Endodermal cell (in vitro differentiated cells): Measurements from ENCODE around the gene ALDH6A1. TPM values are rescaled to one million over a fixed set of nuclear protein-coding genes. Genes with fewer than 3 reads are reported as not detected.

Experiments used
- DNase-seq: peaks from one replicate; pipeline ENCODE4 v3.0.0-alpha.2; 2017
- H3K27ac ChIP-seq: 2 replicates; pipeline ENCODE4 v1.5.1; 2013; ENCODE audit warnings: mild to moderate bottlenecking, low read depth, low read length, moderate library complexity
- H3K27me3 ChIP-seq: 2 replicates; pipeline ENCODE4 v1.6.1; 2013; ENCODE audit warnings: mild to moderate bottlenecking, low read length, moderate library complexity; ENCODE audit not compliant: insufficient read depth, control insufficient read depth, poor library complexity, severe bottlenecking
- H3K36me3 ChIP-seq: 2 replicates; pipeline ENCODE4 v1.7.0; 2013; ENCODE audit warnings: mild to moderate bottlenecking, low read length, moderate library complexity; ENCODE audit not compliant: control insufficient read depth, insufficient read depth
- H3K4me1 ChIP-seq: one replicate; pipeline ENCODE4 v1.7.0; 2013; ENCODE audit warnings: low read length; ENCODE audit not compliant: control insufficient read depth, insufficient read depth
- H3K4me3 ChIP-seq: 2 replicates; pipeline ENCODE4 v1.5.1; 2013; ENCODE audit warnings: mild to moderate bottlenecking, low read length, moderate library complexity
- H3K9ac ChIP-seq: 2 replicates; pipeline ENCODE4 v1.6.1; 2013; ENCODE audit warnings: mild to moderate bottlenecking, low read length, moderate library complexity; ENCODE audit not compliant: poor library complexity, severe bottlenecking; ENCODE audit errors: extremely low read depth
- H3K9me3 ChIP-seq: 2 replicates; pipeline ENCODE4 v1.6.1; 2013; ENCODE audit warnings: mild to moderate bottlenecking, low read length, moderate library complexity; ENCODE audit not compliant: control insufficient read depth
- H3K27ac Mint-ChIP-seq: 2 replicates; pipeline ENCODE4 v1.8.0; 2020; ENCODE audit warnings: mixed read lengths
- H3K27me3 Mint-ChIP-seq: 2 replicates; pipeline ENCODE4 v1.8.0; 2021; ENCODE audit warnings: mild to moderate bottlenecking, mixed read lengths; ENCODE audit not compliant: insufficient read depth
- H3K36me3 Mint-ChIP-seq: 2 replicates; pipeline ENCODE4 v1.8.0; 2020; ENCODE audit warnings: low read depth, mixed read lengths
- H3K4me1 Mint-ChIP-seq: 2 replicates; pipeline ENCODE4 v1.8.0; 2020; ENCODE audit warnings: mixed read lengths
- H3K4me3 Mint-ChIP-seq: 2 replicates; pipeline ENCODE4 v1.8.0; 2020; ENCODE audit warnings: mild to moderate bottlenecking, moderate library complexity, mixed read lengths
- H3K9me3 Mint-ChIP-seq: 2 replicates; pipeline ENCODE4 v1.8.0; 2020; ENCODE audit warnings: mild to moderate bottlenecking, mixed read lengths
- WGBS, 2 experiments: methylation state at CpG; one replicate each; pipeline versions ENCODE4 v1.1.5 to v1.1.7; 2013; ENCODE audit warnings: missing lambda C conversion rate in 2 of 2, mixed read lengths in 1 of 2; ENCODE audit not compliant: insufficient coverage in 1 of 2, insufficient read length in 1 of 2; 5-methylcytosine and 5-hydroxymethylcytosine counted together
- total RNA-seq, 2 donors: library from RNA; stranded (reverse); fragmentation: NEBNext Ultra II Directional in 1 of 2; extraction: Animal tissue kit (Norgen Biotek cat#: 25700) in 1 of 2; gene quantifications; 2 replicates in 1 of 2; 3 replicates in 1 of 2; pipeline ENCODE4 v1.2.1, GENCODE V29; 2021
- TF ChIP-seq, protein P1 (sequence below): fragments of 200-600 bp; sonication (generic); conservative IDR thresholded peaks from 2 replicates; pipeline ENCODE4 v1.5.0; 2021; ENCODE audit warnings: antibody characterized with exemption, mild to moderate bottlenecking

ALDH6A1 gene
- total RNA-seq, 2 donors from 2014 or later: 62.0 to 66.2 TPM

DNA sequence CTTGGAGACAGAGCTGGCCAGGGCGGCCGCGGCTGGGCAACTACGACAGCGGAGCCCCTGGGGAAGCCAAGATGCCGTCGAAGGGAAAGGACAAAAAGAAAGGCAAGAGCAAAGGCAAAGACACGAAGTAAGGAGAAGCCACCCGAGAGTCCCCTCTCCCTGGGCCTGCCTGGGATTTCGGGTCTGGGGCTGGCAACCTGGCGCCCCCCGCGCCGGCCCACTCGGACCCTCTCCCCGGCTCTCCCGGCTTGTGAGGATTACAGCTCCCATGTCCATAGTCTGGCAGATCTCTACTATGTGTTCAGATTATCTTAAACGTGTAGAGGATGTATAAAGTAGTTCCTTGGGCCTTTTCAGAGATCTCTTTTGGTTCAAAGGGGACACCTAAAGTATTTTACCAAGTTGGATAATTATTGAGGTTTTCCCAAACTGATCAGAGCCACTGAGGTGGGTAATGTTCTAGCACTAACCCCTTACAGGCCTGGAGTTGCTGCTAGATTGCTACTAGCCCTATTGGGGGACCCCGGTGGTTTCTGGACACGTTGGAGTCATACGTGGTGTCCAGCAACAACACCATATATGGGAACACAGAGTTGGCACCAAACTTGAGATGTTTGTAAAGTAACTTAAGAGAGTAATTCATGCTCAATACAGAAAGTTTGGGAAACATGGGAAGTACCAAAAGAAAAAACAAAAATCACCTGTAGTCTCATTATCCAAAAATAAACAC lies 64.7 kb downstream of the ALDH6A1 start:
- Histone ChIP-seq H3K27me3 (no peaks in the 10 kb centered on the region), H3K9me3 (no peaks in the 10 kb centered on the region), H3K9ac (peak overlapping the region; percentile 63), H3K4me3 (peak overlapping the region; percentile 83), H3K27ac (no peak overlapping the region), H3K4me1 (no peaks in the 10 kb centered on the region), H3K36me3 (no peaks in the 10 kb centered on the region)
- no peaks in the 10 kb centered on the region for H3K9me3 Mint-ChIP-seq
- no peaks in the 10 kb centered on the region for H3K36me3 Mint-ChIP-seq
- WGBS, 2 experiments: 2 to 12% methylated on average over 6 to 21 of the region's 21 CpGs
- H3K4me1 Mint-ChIP-seq: peaks cover 3% of the 10 kb centered on the region
- H3K27ac Mint-ChIP-seq: peak overlapping the region; percentile 28
- TF ChIP-seq, protein P1, sequence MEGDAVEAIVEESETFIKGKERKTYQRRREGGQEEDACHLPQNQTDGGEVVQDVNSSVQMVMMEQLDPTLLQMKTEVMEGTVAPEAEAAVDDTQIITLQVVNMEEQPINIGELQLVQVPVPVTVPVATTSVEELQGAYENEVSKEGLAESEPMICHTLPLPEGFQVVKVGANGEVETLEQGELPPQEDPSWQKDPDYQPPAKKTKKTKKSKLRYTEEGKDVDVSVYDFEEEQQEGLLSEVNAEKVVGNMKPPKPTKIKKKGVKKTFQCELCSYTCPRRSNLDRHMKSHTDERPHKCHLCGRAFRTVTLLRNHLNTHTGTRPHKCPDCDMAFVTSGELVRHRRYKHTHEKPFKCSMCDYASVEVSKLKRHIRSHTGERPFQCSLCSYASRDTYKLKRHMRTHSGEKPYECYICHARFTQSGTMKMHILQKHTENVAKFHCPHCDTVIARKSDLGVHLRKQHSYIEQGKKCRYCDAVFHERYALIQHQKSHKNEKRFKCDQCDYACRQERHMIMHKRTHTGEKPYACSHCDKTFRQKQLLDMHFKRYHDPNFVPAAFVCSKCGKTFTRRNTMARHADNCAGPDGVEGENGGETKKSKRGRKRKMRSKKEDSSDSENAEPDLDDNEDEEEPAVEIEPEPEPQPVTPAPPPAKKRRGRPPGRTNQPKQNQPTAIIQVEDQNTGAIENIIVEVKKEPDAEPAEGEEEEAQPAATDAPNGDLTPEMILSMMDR: no peak
- peak overlapping the region; percentile 91 for H3K4me3 Mint-ChIP-seq
- DNase-seq: no peak
- H3K27me3 Mint-ChIP-seq: no peaks in the 10 kb centered on the region

DNA sequence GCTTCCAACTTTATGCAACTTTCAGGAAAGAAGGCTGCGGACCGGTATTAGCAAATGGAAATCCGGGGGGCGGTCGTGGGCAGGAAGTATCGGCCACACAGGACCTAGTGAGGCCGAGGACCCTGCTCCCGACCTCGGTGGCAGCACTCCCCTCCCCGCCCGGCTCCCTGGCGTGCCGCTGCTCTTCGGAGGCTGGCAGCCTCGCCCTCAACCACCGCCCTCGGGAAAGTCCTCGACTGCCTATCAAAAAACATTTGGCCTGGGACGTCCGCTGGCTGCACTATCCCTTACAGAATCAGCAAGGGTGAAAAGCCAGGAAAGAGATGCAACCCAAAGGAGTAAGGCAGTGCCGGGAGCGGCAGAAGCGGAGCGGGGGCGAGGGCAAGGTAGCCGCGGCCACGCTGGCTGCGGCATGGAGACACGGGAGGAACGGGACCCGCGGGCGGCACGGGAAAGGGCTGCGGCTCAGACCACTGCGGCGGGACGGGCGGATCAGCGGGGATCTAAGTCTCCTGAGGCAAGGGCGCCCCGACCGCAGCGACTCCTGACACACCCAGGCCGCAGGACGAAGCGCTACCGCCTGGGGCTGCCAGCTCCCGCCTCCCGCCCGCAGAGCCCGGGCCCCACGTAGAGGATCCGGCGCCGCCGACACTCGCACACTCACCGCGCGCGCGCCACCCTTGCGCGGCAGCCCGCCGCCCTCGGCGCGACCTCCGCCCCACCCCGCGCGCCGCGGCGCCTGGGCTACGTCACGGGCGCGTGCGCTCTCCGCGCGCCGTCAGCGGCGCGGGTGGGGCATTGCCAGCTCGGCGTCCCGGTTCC lies 65.5 kb downstream of the ALDH6A1 start, which contains the start of the genes BBOF1 and ENTPD5:
TSS of gene BBOF1 (plus strand) at position 764 of the 822 bp plus-strand sequence. CDS start 130 bp downstream, outside the sequence.
TSS of gene ENTPD5 (minus strand) at position 703 of the 822 bp plus-strand sequence. CDS start 31,186 bp downstream, outside the sequence.
- H3K27me3 ChIP-seq: no peaks in the 10 kb centered on the region
- peak within 1 kb of the TSS; percentile 63 for H3K9ac ChIP-seq
- Mint-ChIP-seq H3K4me3 (peak within 1 kb of the TSS; percentile 91), H3K9me3 (no peaks in the 10 kb centered on the region), H3K36me3 (no peaks in the 10 kb centered on the region), H3K27me3 (no peaks in the 10 kb centered on the region), H3K27ac (peak within 1 kb of the TSS; percentile 96), H3K4me1 (peaks cover 3% of the 10 kb centered on the region)
- WGBS, 2 experiments: 0% methylated on average over 43 to 93 of the region's 93 CpGs
- DNase-seq: peak; percentile 85
- H3K4me3 ChIP-seq: peak within 1 kb of the TSS; percentile 83
- H3K4me1 ChIP-seq: no peaks in the 10 kb centered on the region
- TF ChIP-seq, protein P1: no peak
- peak within 1 kb of the TSS; percentile 58 for H3K27ac ChIP-seq
- no peaks in the 10 kb centered on the region for H3K9me3 ChIP-seq
- H3K36me3 ChIP-seq: peaks cover 4% of the 10 kb centered on the region

DNA sequence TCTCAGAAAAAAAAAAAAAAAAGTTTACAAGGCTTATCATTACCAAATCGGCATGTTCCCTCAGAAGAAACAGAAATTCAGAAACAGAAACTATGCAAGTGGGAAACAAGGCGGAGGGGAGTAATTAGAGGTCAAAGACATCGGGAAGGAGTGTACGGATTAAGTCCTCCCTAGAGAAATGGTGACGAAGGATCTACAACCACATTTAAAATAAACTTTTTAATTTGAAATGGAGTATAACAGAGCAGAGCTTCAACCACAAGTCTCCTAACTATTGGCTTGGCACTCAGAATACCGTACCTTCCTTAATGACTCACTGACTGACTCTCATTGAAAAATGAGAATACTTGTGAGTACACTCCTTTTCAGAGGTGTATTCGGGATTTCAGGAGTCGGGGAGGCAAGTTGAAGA lies 66.1 kb downstream of the ALDH6A1 start:
- Histone ChIP-seq H3K36me3 (peaks cover 7% of the 10 kb centered on the region), H3K9me3 (no peaks in the 10 kb centered on the region), H3K4me1 (no peaks in the 10 kb centered on the region), H3K9ac (peak overlapping the region; percentile 59), H3K27ac (no peak overlapping the region), H3K4me3 (peak overlapping the region; percentile 83), H3K27me3 (no peaks in the 10 kb centered on the region)
- Mint-ChIP-seq H3K4me1 (peaks cover 3% of the 10 kb centered on the region), H3K36me3 (peaks cover 5% of the 10 kb centered on the region), H3K27me3 (no peaks in the 10 kb centered on the region), H3K9me3 (no peaks in the 10 kb centered on the region), H3K27ac (peak overlapping the region; percentile 96), H3K4me3 (peak overlapping the region; percentile 91)
- TF ChIP-seq, protein P1: no peak
- DNase-seq: no peak
- 39 to 43% methylated on average over 6 of the region's 8 CpGs for WGBS, 2 experiments
